Occipital lobe (tissue), 2 donors: ENCODE data around the gene LIMD2. TPM values are rescaled to one million over a fixed set of nuclear protein-coding genes. Genes with fewer than 3 reads are reported as not detected.
"Not testable (repeated sequence)": the region's sequence is repeated elsewhere in the genome, so short reads cannot be mapped to it uniquely, and the experiment has no call there.

Experiments
- DNase-seq: peaks from one replicate; lab custom pipeline; 2025; lab: John Stamatoyannopoulos, UW
- total RNA-seq: library from RNA; depleted of rRNA; stranded (reverse); fragments of >200 nt; gene quantifications from one replicate; pipeline ENCODE4 v1.2.3, GENCODE V29; 2014

The LIMD2 gene
- total RNA-seq, result 15.0 TPM

- DNase-seq, result no peak
Measured at GRCh38 chr17:63699638-63700527, at the start of gene LIMD2. Gene LIMD2 (minus strand): TSS chr17:63700125. CDS start chr17:63699298, 827 bp downstream.

- peak; percentile 96 for DNase-seq
Measured at GRCh38 chr17:63741408-63742173, 41.7 kb upstream of the LIMD2 start, which contains the start of gene STRADA. Gene STRADA (minus strand): TSS chr17:63741799. CDS start chr17:63728369, 13,430 bp downstream.

- DNase-seq, result peak; percentile 45
Measured at GRCh38 chr17:63741143-63741407, 41.1 kb upstream of the LIMD2 start.

- DNase-seq, result no peak
Measured at GRCh38 chr17:63740464-63741142, 40.7 kb upstream of the LIMD2 start.

- DNase-seq, result no peak
Measured at GRCh38 chr17:63735691-63736090, 35.8 kb upstream of the LIMD2 start.

- DNase-seq, result no peak
Measured at GRCh38 chr17:63722403-63722802, 22.5 kb upstream of the LIMD2 start.

GRCh38 chr17:63720194-63720593 is 20.3 kb upstream of the LIMD2 start:
- DNase-seq, result not testable (repeated sequence)

- DNase-seq, result no peak
Measured at GRCh38 chr17:63718988-63719387, 19.1 kb upstream of the LIMD2 start.

GRCh38 chr17:63716426-63716825 is 16.5 kb upstream of the LIMD2 start:
- DNase-seq, result no peak

GRCh38 chr17:63714550-63715277 is 14.8 kb upstream of the LIMD2 start:
- DNase-seq, result no peak

GRCh38 chr17:63709110-63709509 is 9.2 kb upstream of the LIMD2 start:
- DNase-seq, result no peak

GRCh38 chr17:63707151-63707550 is 7.2 kb upstream of the LIMD2 start:
- DNase-seq, result no peak

- no peak for DNase-seq
Measured at GRCh38 chr17:63706336-63707082, 6.6 kb upstream of the LIMD2 start.

GRCh38 chr17:63705657-63706056 is 5.7 kb upstream of the LIMD2 start:
- DNase-seq, result no peak

GRCh38 chr17:63704836-63705235 is 4.9 kb upstream of the LIMD2 start:
- DNase-seq, result no peak

GRCh38 chr17:63704259-63704576 is 4.3 kb upstream of the LIMD2 start:
- no peak for DNase-seq

GRCh38 chr17:63703556-63704258 is 3.8 kb upstream of the LIMD2 start:
- DNase-seq, result no peak

- no peak for DNase-seq
Measured at GRCh38 chr17:63703029-63703428, 3.1 kb upstream of the LIMD2 start.

- DNase-seq, result no peak
Measured at GRCh38 chr17:63702721-63703015, 2.7 kb upstream of the LIMD2 start.
